Ishikawa (cell line): ENCODE measurements around the gene TLNRD1.

Source experiments
- CEBPB ChIP-seq: IDR thresholded peaks from 2 replicates; pipeline ENCODE4 v1.6.1; 2012
- CREB1 ChIP-seq: IDR thresholded peaks from 2 replicates; pipeline ENCODE4 v1.6.1; 2012; ENCODE audit warnings: low read depth
- EGR1 ChIP-seq: IDR thresholded peaks from 2 replicates; pipeline ENCODE4 v1.6.1; 2012
- EP300 ChIP-seq: IDR thresholded peaks from 2 replicates; pipeline ENCODE4 v1.6.1; 2012; ENCODE audit warnings: borderline replicate concordance
- FOXM1 ChIP-seq: IDR thresholded peaks from 2 replicates; pipeline ENCODE4 v1.6.1; 2012; ENCODE audit warnings: low read depth, borderline replicate concordance
- NFIC ChIP-seq: IDR thresholded peaks from 2 replicates; pipeline ENCODE4 v1.6.1; 2012
- RAD21 ChIP-seq: IDR thresholded peaks from 2 replicates; pipeline ENCODE4 v1.6.1; 2012; ENCODE audit warnings: low read depth
- REST ChIP-seq: IDR thresholded peaks from 2 replicates; pipeline ENCODE4 v1.6.1; 2012; ENCODE audit warnings: low read depth, mild to moderate bottlenecking
- TAF1 ChIP-seq: IDR thresholded peaks from 2 replicates; pipeline ENCODE4 v1.6.1; 2012; ENCODE audit warnings: low read depth, mild to moderate bottlenecking
- TCF12 ChIP-seq: IDR thresholded peaks from 2 replicates; pipeline ENCODE4 v1.6.1; 2012; ENCODE audit warnings: low read depth
- TEAD4 ChIP-seq: IDR thresholded peaks from 2 replicates; pipeline ENCODE4 v1.6.1; 2012
- USF1 ChIP-seq: IDR thresholded peaks from 2 replicates; pipeline ENCODE4 v1.6.1; 2012
- YY1 ChIP-seq: IDR thresholded peaks from 2 replicates; pipeline ENCODE4 v1.6.1; 2012; ENCODE audit warnings: low read depth
- ZBTB7A ChIP-seq: IDR thresholded peaks from 2 replicates; pipeline ENCODE4 v1.6.1; 2012; ENCODE audit warnings: low read depth
- TF ChIP-seq, protein P1 (sequence below): IDR thresholded peaks from 2 replicates; pipeline ENCODE4 v1.6.1; 2012

Gene TLNRD1

GRCh38 chr15:80992441-80992840, 8.3 kb upstream of the TLNRD1 start:
- no peak for TF ChIP-seq CEBPB

GRCh38 chr15:80996247-80996646, 4.5 kb upstream of the TLNRD1 start:
- TF ChIP-seq TEAD4, result no peak
- TF ChIP-seq NFIC, result no peak
- TF ChIP-seq, protein P1, sequence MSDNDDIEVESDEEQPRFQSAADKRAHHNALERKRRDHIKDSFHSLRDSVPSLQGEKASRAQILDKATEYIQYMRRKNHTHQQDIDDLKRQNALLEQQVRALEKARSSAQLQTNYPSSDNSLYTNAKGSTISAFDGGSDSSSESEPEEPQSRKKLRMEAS, result no peak
- TF ChIP-seq RAD21, result peak; percentile 49
- TF ChIP-seq FOXM1, result no peak
- no peak for TF ChIP-seq CEBPB
- TF ChIP-seq EP300, result no peak
- no peak for TF ChIP-seq TAF1

DNA sequence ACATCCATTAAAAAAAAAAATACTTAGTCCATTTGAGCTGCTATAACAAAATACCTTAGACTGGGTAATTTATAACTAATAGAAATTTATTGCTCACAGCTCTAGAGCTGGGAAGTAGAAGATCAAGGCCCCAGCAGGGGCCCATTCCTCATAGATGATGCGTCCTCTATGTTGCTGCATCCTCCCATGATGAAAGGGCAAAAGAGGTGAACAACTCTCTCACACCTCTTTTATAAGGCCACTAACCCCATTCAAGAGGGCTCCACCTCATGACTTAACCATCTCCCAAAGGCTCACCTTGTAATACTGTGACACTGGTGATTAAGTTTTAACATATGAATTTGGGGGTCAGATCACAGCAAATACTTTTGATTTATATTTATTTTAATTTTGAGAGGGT, 3.0 kb upstream of the TLNRD1 start:
- TF ChIP-seq REST, result no peak
- TF ChIP-seq CREB1, result no peak
- TF ChIP-seq, protein P1, result no peak
- no peak for TF ChIP-seq NFIC
- no peak for TF ChIP-seq CEBPB
- TF ChIP-seq USF1, result no peak
- TF ChIP-seq TEAD4, result no peak
- no peak for TF ChIP-seq FOXM1
- TF ChIP-seq ZBTB7A, result no peak
- TF ChIP-seq EP300, result no peak
- no peak for TF ChIP-seq TAF1
- TF ChIP-seq RAD21, result no peak
- no peak for TF ChIP-seq TCF12

DNA sequence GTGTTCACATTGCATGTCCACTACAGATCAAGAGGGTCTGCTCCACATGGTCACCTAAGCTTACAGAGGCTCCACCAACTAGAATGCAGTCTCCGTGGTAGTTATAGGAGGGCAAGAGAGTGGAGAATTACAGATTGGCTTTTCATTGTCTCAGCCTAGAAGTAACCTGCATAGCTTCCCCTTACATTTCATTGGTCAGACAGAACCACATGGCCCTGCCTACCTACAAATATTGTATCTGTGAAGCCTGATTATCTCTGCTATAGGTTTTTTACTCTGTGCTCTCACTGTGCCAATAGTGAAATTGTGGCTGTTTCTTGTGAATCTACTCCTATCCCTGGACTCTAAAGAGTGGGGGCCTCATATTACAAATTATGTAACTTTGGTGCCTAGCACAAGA, 2.5 kb upstream of the TLNRD1 start:
- TF ChIP-seq USF1 (peak; percentile 76), FOXM1 (no peak)

DNA sequence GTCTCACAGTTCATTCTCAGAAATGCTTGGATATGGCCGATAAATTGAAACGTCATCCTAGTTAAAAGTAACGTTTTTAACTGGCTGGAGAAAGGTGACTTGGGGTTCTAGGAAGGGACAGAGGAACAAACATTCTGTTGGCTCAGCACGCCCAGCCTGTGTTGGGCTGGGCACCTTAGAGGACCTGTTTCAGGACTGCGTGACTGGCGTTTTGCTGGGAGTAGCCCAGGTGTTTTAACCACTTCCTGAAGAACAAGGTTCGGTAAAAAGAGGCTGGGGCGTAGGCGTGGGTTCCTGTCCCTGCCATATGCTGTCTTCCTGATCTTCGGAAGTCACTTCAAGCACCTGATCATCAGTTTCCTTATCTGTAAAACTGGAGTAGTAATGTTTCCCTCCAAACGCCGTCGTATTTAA, 1.1 kb upstream of the TLNRD1 start:
- TF ChIP-seq TAF1 (no peak), CREB1 (no peak), YY1 (no peak), NFIC (no peak), CEBPB (no peak), ZBTB7A (no peak)

GRCh38 chr15:81000144-81000623, 539 bp upstream of the TLNRD1 start:
- TF ChIP-seq EGR1 (no peak), CEBPB (no peak), TAF1 (no peak), YY1 (no peak), TCF12 (no peak), NFIC (no peak), FOXM1 (no peak), RAD21 (no peak), REST (no peak)
